Right hindlimb (tissue), 1 donor: Measurements from ENCODE around the gene ABAT.
"Not testable (repeated sequence)": the region's sequence is repeated elsewhere in the genome, so short reads cannot be mapped to it uniquely, and the experiment has no call there.

Source experiments
- DNase-seq: peaks from one replicate; pipeline ENCODE4 v3.0.0-alpha.2; 2018

The ABAT gene

GRCh38 chr16:8649829-8650554 lies 24.4 kb upstream of the ABAT start:
- no peak for DNase-seq

- DNase-seq: not testable (repeated sequence)
Measured at GRCh38 chr16:8651958-8652357, 22.5 kb upstream of the ABAT start.

GRCh38 chr16:8655184-8655717 lies 19.2 kb upstream of the ABAT start:
- DNase-seq: no peak

- DNase-seq: no peak
Measured at GRCh38 chr16:8656376-8656775, 18.0 kb upstream of the ABAT start.

- DNase-seq: peak; percentile 76
Measured at GRCh38 chr16:8660841-8661301, 13.5 kb upstream of the ABAT start.

GRCh38 chr16:8661703-8662102 lies 12.7 kb upstream of the ABAT start:
- no peak for DNase-seq

GRCh38 chr16:8663192-8664089 lies 11.0 kb upstream of the ABAT start:
- DNase-seq: no peak

- no peak for DNase-seq
Measured at GRCh38 chr16:8665529-8665928, 8.9 kb upstream of the ABAT start.

GRCh38 chr16:8667492-8667891 lies 6.9 kb upstream of the ABAT start:
- DNase-seq: no peak

GRCh38 chr16:8668113-8668512 lies 6.3 kb upstream of the ABAT start:
- DNase-seq: no peak

- no peak for DNase-seq
Measured at GRCh38 chr16:8669481-8669880, 4.9 kb upstream of the ABAT start.

- DNase-seq: no peak
Measured at GRCh38 chr16:8670014-8670560, 4.3 kb upstream of the ABAT start.

GRCh38 chr16:8673611-8674412 lies 605 bp upstream of the ABAT start:
- no peak for DNase-seq

GRCh38 chr16:8675183-8676159 lies 1.1 kb downstream of the ABAT start:
- no peak for DNase-seq

- no peak for DNase-seq
Measured at GRCh38 chr16:8676160-8676547, 1.7 kb downstream of the ABAT start.

- no peak for DNase-seq
Measured at GRCh38 chr16:8676737-8677375, 2.4 kb downstream of the ABAT start.

- no peak for DNase-seq
Measured at GRCh38 chr16:8677481-8677880, 3.1 kb downstream of the ABAT start.

GRCh38 chr16:8678068-8678927 lies 3.9 kb downstream of the ABAT start:
- no peak for DNase-seq

- DNase-seq: no peak
Measured at GRCh38 chr16:8679151-8679550, 4.7 kb downstream of the ABAT start.
